ENCODE results near the gene SOCS7. TPM values are rescaled to one million over a fixed set of nuclear protein-coding genes. Genes with fewer than 3 reads are reported as not detected.

Gene SOCS7
- total and polyA plus RNA-seq, 2 of the 4 experiments (the other 2 are of a cell fraction): 6.5 to 6.8 TPM

DNA sequence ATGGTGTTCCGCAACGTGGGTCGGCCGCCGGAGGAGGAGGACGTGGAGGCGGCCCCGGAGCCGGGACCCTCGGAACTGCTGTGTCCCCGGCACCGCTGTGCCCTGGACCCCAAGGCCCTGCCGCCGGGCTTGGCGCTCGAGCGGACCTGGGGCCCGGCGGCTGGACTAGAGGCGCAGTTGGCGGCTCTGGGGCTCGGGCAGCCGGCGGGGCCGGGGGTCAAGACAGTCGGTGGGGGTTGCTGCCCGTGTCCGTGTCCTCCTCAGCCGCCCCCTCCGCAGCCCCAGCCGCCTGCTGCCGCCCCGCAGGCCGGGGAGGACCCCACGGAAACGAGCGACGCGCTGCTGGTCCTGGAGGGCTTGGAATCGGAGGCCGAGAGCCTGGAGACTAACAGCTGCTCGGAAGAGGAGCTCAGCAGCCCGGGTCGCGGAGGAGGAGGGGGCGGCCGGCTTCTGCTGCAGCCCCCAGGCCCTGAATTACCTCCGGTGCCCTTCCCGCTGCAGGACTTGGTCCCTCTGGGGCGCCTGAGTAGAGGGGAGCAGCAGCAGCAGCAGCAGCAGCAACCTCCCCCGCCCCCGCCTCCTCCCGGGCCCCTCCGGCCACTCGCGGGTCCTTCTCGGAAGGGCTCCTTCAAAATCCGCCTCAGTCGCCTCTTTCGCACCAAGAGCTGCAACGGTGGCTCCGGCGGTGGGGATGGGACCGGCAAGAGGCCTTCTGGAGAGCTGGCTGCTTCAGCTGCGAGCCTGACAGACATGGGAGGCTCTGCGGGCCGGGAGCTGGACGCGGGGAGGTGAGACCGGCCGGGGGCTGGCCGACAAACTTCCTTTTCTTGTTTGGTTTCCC lies 821 bp downstream of the SOCS7 start:
- peak overlapping the region; percentile 70 for H3K23ac ChIP-seq (ENCODE audit: low read depth, low read length)
- H4K20me1 ChIP-seq (ENCODE audit: insufficient read depth, low read length): peaks cover 45% of the 10 kb centered on the region
- TF ChIP-seq MXI1 (IDR thresholded peaks at IDR 0.05; ENCODE audit: borderline replicate concordance, low read depth, low read length) (peak; percentile 18; the same call in 1 of the 2 replicates), CHD1 (IDR thresholded peaks at IDR 0.05; ENCODE audit: low read depth, low read length) (no peak), CEBPB (IDR thresholded peaks at IDR 0.05; ENCODE audit: low read depth, low read length) (no peak), CTCF (conservative IDR thresholded peaks at IDR 0.05; ENCODE audit: low read depth, low read length) (no peak)
- dilution Hi-C loops (cut with HindIII; ENCODE audit: low sequenced_read_pairs, unreplicated experiment): no loop called here
- intact Hi-C loops (cut with micrococcal nuclease): no loop called here
- POLR2A ChIA-PET (ENCODE audit: unreplicated experiment): interaction anchor here (0.6 kb wide), 1 partner anchor 164 kb away, joined by 3 read pairs; no protein-coding TSS in a partner anchor
- H4K91ac ChIP-seq (ENCODE audit: insufficient read depth, low read depth, low read length): no peak overlapping the region
- in situ Hi-C loops (cut with MboI; ENCODE audit: low sequenced_read_pairs): loop anchor here (10.0 to 25.0 kb wide), 2 partner anchors 135 to 312 kb away; no protein-coding TSS in a partner anchor
- no peak overlapping the region for H2BK120ac ChIP-seq (ENCODE audit: low read depth, low read length)
- peaks cover 7% of the 10 kb centered on the region; the same call in 1 of the 2 replicates for H3K9me1 ChIP-seq (ENCODE audit: insufficient read depth, low read length)
- no peak overlapping the region; the same call in none of the 2 replicates for H3K56ac ChIP-seq (ENCODE audit: extremely low read depth, insufficient read depth, low read length)
- H2BK20ac ChIP-seq (ENCODE audit: low read depth, low read length): no peak overlapping the region
- no peaks in the 10 kb centered on the region for H3K36me3 ChIP-seq (ENCODE audit: control insufficient read depth, insufficient read depth, low read length)
- DNase-seq: no peak
- peaks cover 5% of the 10 kb centered on the region for H3K4me1 ChIP-seq (ENCODE audit: control insufficient read depth, insufficient read depth, low read length)
- peak overlapping the region; percentile 93 for H2AFZ ChIP-seq (replicated peaks; ENCODE audit: low read length, poor library complexity)
- no peak overlapping the region for H2AK5ac ChIP-seq (ENCODE audit: low read depth, low read length)
- peak overlapping the region; percentile 83 for H3K9ac ChIP-seq (ENCODE audit: low read depth, low read length)
- peak overlapping the region; percentile 98 for H3K4me2 ChIP-seq (ENCODE audit: low read depth, low read length)
- H3K79me1 ChIP-seq (ENCODE audit: low read depth in 1 of 2, low read length in 2 of 2): peaks cover 19 to 43% of the 10 kb centered on the region in 2 experiments
- peak overlapping the region; percentile 78 for H3K27ac ChIP-seq (ENCODE audit: insufficient read depth, low read length)
- H3K14ac ChIP-seq (replicated peaks; ENCODE audit: low read depth, low read length): peak overlapping the region; percentile 55
- H2BK5ac ChIP-seq (ENCODE audit: low read depth, low read length, poor library complexity, severe bottlenecking): peak overlapping the region; percentile 17
- H2BK15ac ChIP-seq (ENCODE audit: low read depth, low read length): no peak overlapping the region
- WGBS, 2 experiments (ENCODE audit: extremely low coverage in 2 of 2, insufficient read length in 1 of 2): 1% methylated on average over 31 of the region's 72 CpGs; no CpG with 5 or more reads in 1 of the 2 experiments
- CTCF ChIA-PET: no interaction called here
- H4K8ac ChIP-seq (ENCODE audit: low read depth in 2 of 2, low read length in 2 of 2): no peak overlapping the region
- no TSS peak for BruUV-seq (replicated peaks)
- H2AK9ac ChIP-seq (replicated peaks; ENCODE audit: low read depth, low read length, poor library complexity): peak overlapping the region; percentile 85
- H3K27me3 ChIP-seq (ENCODE audit: control insufficient read depth, insufficient read depth, low read length): no peaks in the 10 kb centered on the region
- H3K4me3 ChIP-seq (ENCODE audit: insufficient read depth, low read depth, low read length): peak overlapping the region; percentile 80
- no peak overlapping the region for H4K5ac ChIP-seq (ENCODE audit: low read depth, low read length)
- ATAC-seq (ENCODE audit: low read depth): peak; percentile 27
- H3K18ac ChIP-seq (ENCODE audit: low read depth, low read length): no peak overlapping the region
- H3K4ac ChIP-seq (ENCODE audit: low read depth, low read length): peak overlapping the region; percentile 29; the same call in 1 of the 2 replicates
- H3K9me3 ChIP-seq (ENCODE audit: control insufficient read depth, insufficient read depth, low read length): no peaks in the 10 kb centered on the region
